H9 (cell line): ENCODE data around the gene PITPNB. TPM values are rescaled to one million over a fixed set of nuclear protein-coding genes. Genes with fewer than 3 reads are reported as not detected.
A peak's percentile ranks its signal among the peaks of the same experiment; 100 is the strongest.

Experiments used
- DNase-seq: peaks from one replicate; pipeline ENCODE4 v3.0.0-alpha.2; 2017
- H2AFZ ChIP-seq: one replicate; pipeline ENCODE4 v1.6.1; 2013; ENCODE audit warnings: mild to moderate bottlenecking, low read length, control low read depth, moderate library complexity
- H2AK5ac ChIP-seq: 2 replicates; pipeline ENCODE4 v1.6.1; 2013; ENCODE audit warnings: low read length, control low read depth, mixed read lengths; ENCODE audit not compliant: insufficient read length
- H2BK120ac ChIP-seq: one replicate; pipeline ENCODE4 v1.6.1; 2013; ENCODE audit warnings: low read depth, mild to moderate bottlenecking, low read length, control low read depth, inconsistent platforms; ENCODE audit not compliant: poor library complexity, severe bottlenecking
- H2BK12ac ChIP-seq: 2 replicates; pipeline ENCODE4 v1.6.1; 2013; ENCODE audit warnings: low read length, control low read depth, mixed read lengths, low read depth; ENCODE audit not compliant: insufficient read length
- H2BK15ac ChIP-seq: 2 replicates; pipeline ENCODE4 v1.6.1; 2013; ENCODE audit warnings: low read depth, low read length, control low read depth
- H2BK20ac ChIP-seq: one replicate; pipeline ENCODE4 v1.6.1; 2013; ENCODE audit warnings: low read depth, mild to moderate bottlenecking, low read length, control low read depth, inconsistent platforms; ENCODE audit not compliant: poor library complexity, severe bottlenecking
- H2BK5ac ChIP-seq: 2 replicates; pipeline ENCODE4 v1.6.1; 2013; ENCODE audit warnings: low read length, control low read depth, mixed read lengths; ENCODE audit not compliant: insufficient read length
- H3K14ac ChIP-seq: 2 replicates; pipeline ENCODE4 v1.6.1; 2013; ENCODE audit warnings: low read length, control low read depth; ENCODE audit not compliant: insufficient read depth
- H3K18ac ChIP-seq: 2 replicates; pipeline ENCODE4 v1.6.1; 2013; ENCODE audit warnings: low read depth, mild to moderate bottlenecking, mixed read lengths, low read length, control low read depth; ENCODE audit not compliant: insufficient read length
- H3K23ac ChIP-seq: 2 replicates; pipeline ENCODE4 v1.6.1; 2013; ENCODE audit warnings: low read length, control low read depth, mixed read lengths, low read depth; ENCODE audit not compliant: insufficient read length
- H3K23me2 ChIP-seq: 2 replicates; pipeline ENCODE4 v1.6.1; 2013; ENCODE audit warnings: low read depth, mild to moderate bottlenecking, mixed read lengths, low read length, control low read depth; ENCODE audit not compliant: insufficient read length, poor library complexity, severe bottlenecking
- H3K27ac ChIP-seq: 2 replicates; pipeline ENCODE4 v1.5.1; 2013; ENCODE audit warnings: low read length, control low read depth, mixed read lengths, low read depth; ENCODE audit not compliant: insufficient read length
- H3K27me3 ChIP-seq: 2 replicates; pipeline ENCODE4 v1.6.1; 2013; ENCODE audit warnings: low read length, control low read depth, inconsistent platforms; ENCODE audit not compliant: insufficient read depth
- H3K4ac ChIP-seq: 2 replicates; pipeline ENCODE4 v1.6.1; 2013; ENCODE audit warnings: low read depth, mild to moderate bottlenecking, control low read depth, inconsistent platforms, low read length, moderate library complexity
- H3K4me1 ChIP-seq: 2 replicates; pipeline ENCODE4 v1.6.1; 2013; ENCODE audit warnings: low read length, control low read depth, inconsistent platforms; ENCODE audit not compliant: insufficient read depth
- H3K4me2 ChIP-seq: 2 replicates; pipeline ENCODE4 v1.6.1; 2013; ENCODE audit warnings: low read length, control low read depth, mixed read lengths; ENCODE audit not compliant: insufficient read length, insufficient read depth
- H3K56ac ChIP-seq: 2 replicates; pipeline ENCODE4 v1.6.1; 2013; ENCODE audit warnings: low read depth, mild to moderate bottlenecking, mixed read lengths, low read length, control low read depth; ENCODE audit not compliant: insufficient read length
- H3K79me1 ChIP-seq: 2 replicates; pipeline ENCODE4 v1.6.1; 2013; ENCODE audit warnings: low read depth, mild to moderate bottlenecking, moderate library complexity, low read length, control low read depth, inconsistent platforms; ENCODE audit not compliant: insufficient read depth, poor library complexity, severe bottlenecking
- H3K79me2 ChIP-seq: 2 replicates; pipeline ENCODE4 v1.6.1; 2013; ENCODE audit warnings: low read length, control low read depth, inconsistent platforms; ENCODE audit not compliant: insufficient read depth
- H3K9ac ChIP-seq: 2 replicates; pipeline ENCODE4 v1.6.1; 2013; ENCODE audit warnings: low read length, control low read depth, mixed read lengths; ENCODE audit not compliant: insufficient read length; ENCODE audit errors: extremely low read depth
- H3K9me3 ChIP-seq: one replicate; pipeline ENCODE4 v1.6.1; 2013; ENCODE audit warnings: low read depth, low read length, inconsistent platforms; ENCODE audit not compliant: control insufficient read depth
- H3T11ph ChIP-seq: one replicate; pipeline ENCODE4 v1.6.1; 2013; ENCODE audit warnings: mild to moderate bottlenecking, low read length, control low read depth, inconsistent platforms
- H4K20me1 ChIP-seq: one replicate; pipeline ENCODE4 v1.6.1; 2013; ENCODE audit not compliant: control insufficient read depth, insufficient read length, insufficient read depth
- H4K5ac ChIP-seq: 2 replicates; pipeline ENCODE4 v1.6.1; 2013; ENCODE audit warnings: low read depth, mild to moderate bottlenecking, mixed read lengths, low read length, control low read depth; ENCODE audit not compliant: insufficient read length
- H4K8ac ChIP-seq: replicated peaks from 2 replicates; pipeline ENCODE4 v1.6.1; 2013; ENCODE audit warnings: low read length, control low read depth, mixed read lengths, low read depth; ENCODE audit not compliant: insufficient read length
- H4K91ac ChIP-seq: 2 replicates; pipeline ENCODE4 v1.6.1; 2013; ENCODE audit warnings: low read depth, mild to moderate bottlenecking, moderate library complexity, mixed read lengths, low read length, control low read depth; ENCODE audit not compliant: insufficient read length
- H3K27ac Mint-ChIP-seq, 3 experiments: 2 replicates in 2 of 3; 3 replicates in 1 of 3; pipeline ENCODE4 v1.8.0; 2020 to 2021; ENCODE audit warnings: mixed read lengths in 3 of 3, mild to moderate bottlenecking in 1 of 3, moderate library complexity in 1 of 3
- H3K27me3 Mint-ChIP-seq: 2 replicates; pipeline ENCODE4 v1.8.0; 2021; ENCODE audit warnings: low read depth, mild to moderate bottlenecking, moderate library complexity, mixed read lengths
- H3K36me3 Mint-ChIP-seq, 3 experiments: 2 replicates in 2 of 3; 3 replicates in 1 of 3; pipeline ENCODE4 v1.8.0; 2020 to 2021; ENCODE audit warnings: low read depth in 3 of 3, mixed read lengths in 3 of 3; ENCODE audit not compliant: insufficient read depth in 1 of 3
- H3K4me1 Mint-ChIP-seq, 2 experiments: 2 replicates each; pipeline ENCODE4 v1.8.0; 2020; ENCODE audit warnings: mixed read lengths in 2 of 2
- H3K4me3 Mint-ChIP-seq, 2 experiments: 2 replicates in 1 of 2; 3 replicates in 1 of 2; pipeline ENCODE4 v1.8.0; 2020 to 2021; ENCODE audit warnings: mild to moderate bottlenecking in 2 of 2, mixed read lengths in 2 of 2, moderate library complexity in 1 of 2
- H3K9me3 Mint-ChIP-seq, 2 experiments: 2 replicates in 1 of 2; 3 replicates in 1 of 2; pipeline ENCODE4 v1.8.0; 2020; ENCODE audit warnings: mild to moderate bottlenecking in 2 of 2, mixed read lengths in 2 of 2, moderate library complexity in 1 of 2
- WGBS: extraction: QIAGEN DNeasy Blood & Tissue Kit; methylation state at CpG from one replicate; pipeline ENCODE4 v1.1.7; 2013; ENCODE audit warnings: missing lambda C conversion rate, low lambda C conversion rate, mixed read lengths; ENCODE audit not compliant: insufficient read length; ENCODE audit errors: extremely low coverage; 5-methylcytosine and 5-hydroxymethylcytosine counted together
- total RNA-seq: library from RNA; stranded (reverse); gene quantifications from 2 replicates; pipeline ENCODE4 v1.2.1, GENCODE V29; 2021
- TF ChIP-seq, protein P1 (sequence below): fragments of 200-600 bp; sonication (generic); conservative IDR thresholded peaks from 3 replicates; pipeline ENCODE4 v1.8.0; 2021; ENCODE audit warnings: antibody characterized with exemption, mild to moderate bottlenecking

The PITPNB gene
- total RNA-seq, 1 experiment from 2014 or later, result 106 TPM

GRCh38 chr22:27874185-27874584, 44.9 kb downstream of the PITPNB start:
- peaks cover 1% of the 10 kb centered on the region; the same call in 1 of the 2 replicates for H3K79me2 ChIP-seq
- no peak overlapping the region for H2AK5ac ChIP-seq
- H3K79me1 ChIP-seq, result peaks cover 3% of the 10 kb centered on the region
- no peak overlapping the region for H2BK12ac ChIP-seq
- peaks cover 11 to 26% (median 16%) of the 10 kb centered on the region in 3 experiments; a peak in 6 of 7 replicates for H3K36me3 Mint-ChIP-seq
- H3K27me3 ChIP-seq, result no peaks in the 10 kb centered on the region
- H3K27me3 Mint-ChIP-seq, result no peaks in the 10 kb centered on the region
- no peak for DNase-seq
- H3K56ac ChIP-seq, result no peak overlapping the region
- H2BK5ac ChIP-seq, result no peak overlapping the region
- TF ChIP-seq, protein P1, sequence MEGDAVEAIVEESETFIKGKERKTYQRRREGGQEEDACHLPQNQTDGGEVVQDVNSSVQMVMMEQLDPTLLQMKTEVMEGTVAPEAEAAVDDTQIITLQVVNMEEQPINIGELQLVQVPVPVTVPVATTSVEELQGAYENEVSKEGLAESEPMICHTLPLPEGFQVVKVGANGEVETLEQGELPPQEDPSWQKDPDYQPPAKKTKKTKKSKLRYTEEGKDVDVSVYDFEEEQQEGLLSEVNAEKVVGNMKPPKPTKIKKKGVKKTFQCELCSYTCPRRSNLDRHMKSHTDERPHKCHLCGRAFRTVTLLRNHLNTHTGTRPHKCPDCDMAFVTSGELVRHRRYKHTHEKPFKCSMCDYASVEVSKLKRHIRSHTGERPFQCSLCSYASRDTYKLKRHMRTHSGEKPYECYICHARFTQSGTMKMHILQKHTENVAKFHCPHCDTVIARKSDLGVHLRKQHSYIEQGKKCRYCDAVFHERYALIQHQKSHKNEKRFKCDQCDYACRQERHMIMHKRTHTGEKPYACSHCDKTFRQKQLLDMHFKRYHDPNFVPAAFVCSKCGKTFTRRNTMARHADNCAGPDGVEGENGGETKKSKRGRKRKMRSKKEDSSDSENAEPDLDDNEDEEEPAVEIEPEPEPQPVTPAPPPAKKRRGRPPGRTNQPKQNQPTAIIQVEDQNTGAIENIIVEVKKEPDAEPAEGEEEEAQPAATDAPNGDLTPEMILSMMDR, result no peak
- H3K4me2 ChIP-seq, result no peak overlapping the region
- no peak overlapping the region for H2AFZ ChIP-seq
- no peaks in the 10 kb centered on the region; the same call in 1 of the 2 replicates for H3K4me1 ChIP-seq
- no CpG with 5 or more reads among the region's 6 CpGs for WGBS
- no peak overlapping the region for H2BK15ac ChIP-seq
- H4K91ac ChIP-seq, result no peak overlapping the region
- H3K4me3 Mint-ChIP-seq, result no peak overlapping the region
- no peak overlapping the region for H2BK120ac ChIP-seq
- no peak overlapping the region for H3K9ac ChIP-seq
- no peak overlapping the region for H3K27ac ChIP-seq
- H3K9me3 ChIP-seq, result no peaks in the 10 kb centered on the region
- peak overlapping the region; percentile 22 to 25 (median 24); a peak in 1 of 7 replicates for H3K27ac Mint-ChIP-seq
- H4K8ac ChIP-seq, result no peak overlapping the region
- H3K4ac ChIP-seq, result no peak overlapping the region
- H4K20me1 ChIP-seq, result no peaks in the 10 kb centered on the region
- peaks cover 9 to 17% of the 10 kb centered on the region in 2 experiments for H3K4me1 Mint-ChIP-seq
- no peaks in the 10 kb centered on the region for H3K23me2 ChIP-seq
- H3T11ph ChIP-seq, result no peak overlapping the region
- H3K23ac ChIP-seq, result no peak overlapping the region
- H2BK20ac ChIP-seq, result no peak overlapping the region
- no peaks in the 10 kb centered on the region for H3K9me3 Mint-ChIP-seq
- no peak overlapping the region for H3K18ac ChIP-seq
- H3K14ac ChIP-seq, result no peak overlapping the region
- no peak overlapping the region for H4K5ac ChIP-seq
